ENCODE measurements around the gene CDK5R1. TPM values are rescaled to one million over a fixed set of nuclear protein-coding genes. Genes with fewer than 3 reads are reported as not detected.

Gene CDK5R1
- polyA plus RNA-seq, 1 of the 3 experiments (the other 2 are of a cell fraction), result 1.4 TPM

- no peak overlapping the region for H3K4me2 ChIP-seq
- TF ChIP-seq RXRA (IDR thresholded peaks at IDR 0.05; ENCODE audit: borderline replicate concordance, low read depth), result no peak
- TF ChIP-seq EZH2phosphoT487 (IDR thresholded peaks at IDR 0.05; ENCODE audit: borderline replicate concordance, low read depth), result no peak
- no peak for TF ChIP-seq GABPA (IDR thresholded peaks at IDR 0.05; ENCODE audit: low read depth)
- no peak for TF ChIP-seq RAD21 (IDR thresholded peaks at IDR 0.05; ENCODE audit: low read length)
- TF ChIP-seq TAF1 (IDR thresholded peaks at IDR 0.05; ENCODE audit: borderline replicate concordance, low read depth, low read length), result no peak
- TF ChIP-seq, protein P1, sequence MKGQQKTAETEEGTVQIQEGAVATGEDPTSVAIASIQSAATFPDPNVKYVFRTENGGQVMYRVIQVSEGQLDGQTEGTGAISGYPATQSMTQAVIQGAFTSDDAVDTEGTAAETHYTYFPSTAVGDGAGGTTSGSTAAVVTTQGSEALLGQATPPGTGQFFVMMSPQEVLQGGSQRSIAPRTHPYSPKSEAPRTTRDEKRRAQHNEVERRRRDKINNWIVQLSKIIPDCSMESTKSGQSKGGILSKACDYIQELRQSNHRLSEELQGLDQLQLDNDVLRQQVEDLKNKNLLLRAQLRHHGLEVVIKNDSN (IDR thresholded peaks at IDR 0.05; ENCODE audit: borderline replicate concordance, low read depth), result no peak
- no peak for TF ChIP-seq RFX5 (IDR thresholded peaks at IDR 0.05; ENCODE audit: low read length)
- no peak for TF ChIP-seq NRF1 (IDR thresholded peaks at IDR 0.05; ENCODE audit: low read depth, low read length)
- no peak for DNase-seq
- no peaks in the 10 kb centered on the region for H3K9me3 ChIP-seq
- no peaks in the 10 kb centered on the region for H3K36me3 ChIP-seq (replicated peaks in 1 of 2; ENCODE audit: control insufficient read depth in 1 of 2, insufficient read depth in 2 of 2, low read length in 1 of 2)
- no peaks in the 10 kb centered on the region for H3K79me2 ChIP-seq (ENCODE audit: insufficient read depth)
- H3K4me3 ChIP-seq (ENCODE audit: low read depth in 2 of 2, low read length in 1 of 2), result no peak overlapping the region
- H3K4me1 ChIP-seq (ENCODE audit: control insufficient read depth in 1 of 2, insufficient read depth in 2 of 2, low read depth in 1 of 2, low read length in 1 of 2), result peaks cover 10 to 19% of the 10 kb centered on the region in 2 experiments; a peak in 3 of 4 replicates
- no peaks in the 10 kb centered on the region for H3K9me2 ChIP-seq
- CTCF ChIA-PET, result interaction anchor here (1.2 kb wide), 1 partner anchor 30 kb away, joined by 4 read pairs; no protein-coding TSS in a partner anchor
- WGBS (ENCODE audit: low lambda C conversion rate), result 97% methylated on average over 9 of the region's 9 CpGs
- no peaks in the 10 kb centered on the region for H3F3A ChIP-seq (replicated peaks; ENCODE audit: insufficient read depth)
- H2AFZ ChIP-seq (ENCODE audit: low read depth), result no peak overlapping the region
- no peaks in the 10 kb centered on the region for H3K27me3 ChIP-seq (ENCODE audit: insufficient read depth)
- no peaks in the 10 kb centered on the region for H4K20me1 ChIP-seq (ENCODE audit: insufficient read depth)
- POLR2A ChIA-PET, result interaction anchor here (1.0 kb wide), 1 partner anchor 26 kb away, joined by 4 read pairs; no protein-coding TSS in a partner anchor
- H3K9ac ChIP-seq, result no peak overlapping the region
- H3K27ac ChIP-seq (ENCODE audit: low read depth in 2 of 2, low read length in 1 of 2), result no peak overlapping the region; a peak in 1 of 4 replicates
These were observed 34.1 kb downstream of the CDK5R1 start for GRCh38 chr17:32520737-32521404.

- no peak overlapping the region for H3K27ac ChIP-seq (ENCODE audit: low read depth in 2 of 2, low read length in 1 of 2)
- no peaks in the 10 kb centered on the region for H3F3A ChIP-seq (replicated peaks; ENCODE audit: insufficient read depth)
- H2AFZ ChIP-seq (ENCODE audit: low read depth), result no peak overlapping the region
- no peak overlapping the region for H3K4me2 ChIP-seq
- WGBS (ENCODE audit: low lambda C conversion rate), result 88% methylated on average over 11 of the region's 11 CpGs
- no peaks in the 10 kb centered on the region for H3K9me2 ChIP-seq
- no peak overlapping the region for H3K9ac ChIP-seq
- H3K9me3 ChIP-seq, result no peaks in the 10 kb centered on the region
- ChIA-PET POLR2A (interaction anchor here (0.5 to 0.6 kb wide), 2 partner anchors 13 to 45 kb away, joined by 3 to 5 read pairs; no protein-coding TSS in a partner anchor), CTCF (interaction anchor here (1.3 to 1.4 kb wide), 2 partner anchors 41 to 79 kb away, joined by 3 read pairs; partner anchors contain the start of gene PSMD11)
- no peaks in the 10 kb centered on the region for H3K36me3 ChIP-seq (replicated peaks in 1 of 2; ENCODE audit: control insufficient read depth in 1 of 2, insufficient read depth in 2 of 2, low read length in 1 of 2)
- H3K4me3 ChIP-seq (ENCODE audit: low read depth in 2 of 2, low read length in 1 of 2), result no peak overlapping the region
- no peaks in the 10 kb centered on the region for H4K20me1 ChIP-seq (ENCODE audit: insufficient read depth)
- H3K27me3 ChIP-seq (ENCODE audit: insufficient read depth), result no peaks in the 10 kb centered on the region
- TF ChIP-seq TCF12 (IDR thresholded peaks at IDR 0.05) (no peak), SIN3A (IDR thresholded peaks at IDR 0.05; ENCODE audit: borderline replicate concordance, low read depth, low read length) (no peak), RFX5 (IDR thresholded peaks at IDR 0.05; ENCODE audit: low read length) (no peak), REST (IDR thresholded peaks at IDR 0.05; ENCODE audit: low read depth, low read length) (no peak)
- TF ChIP-seq, protein P1 (IDR thresholded peaks at IDR 0.05; ENCODE audit: borderline replicate concordance, low read depth), result no peak
- TF ChIP-seq, protein P2, sequence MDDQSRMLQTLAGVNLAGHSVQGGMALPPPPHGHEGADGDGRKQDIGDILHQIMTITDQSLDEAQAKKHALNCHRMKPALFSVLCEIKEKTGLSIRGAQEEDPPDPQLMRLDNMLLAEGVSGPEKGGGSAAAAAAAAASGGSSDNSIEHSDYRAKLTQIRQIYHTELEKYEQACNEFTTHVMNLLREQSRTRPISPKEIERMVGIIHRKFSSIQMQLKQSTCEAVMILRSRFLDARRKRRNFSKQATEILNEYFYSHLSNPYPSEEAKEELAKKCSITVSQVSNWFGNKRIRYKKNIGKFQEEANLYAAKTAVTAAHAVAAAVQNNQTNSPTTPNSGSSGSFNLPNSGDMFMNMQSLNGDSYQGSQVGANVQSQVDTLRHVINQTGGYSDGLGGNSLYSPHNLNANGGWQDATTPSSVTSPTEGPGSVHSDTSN (IDR thresholded peaks at IDR 0.05), result no peak
- peaks cover 10 to 22% of the 10 kb centered on the region in 2 experiments; a peak in 3 of 4 replicates for H3K4me1 ChIP-seq (ENCODE audit: control insufficient read depth in 1 of 2, insufficient read depth in 2 of 2, low read depth in 1 of 2, low read length in 1 of 2)
- no peak for DNase-seq
- H3K79me2 ChIP-seq (ENCODE audit: insufficient read depth), result no peaks in the 10 kb centered on the region
These were observed 36.4 kb downstream of the CDK5R1 start for GRCh38 chr17:32523017-32523680.

Measured in SK-N-SH (cell line).